HK-2 (cell line): ENCODE results near the gene ERN2.
"Not testable (repeated sequence)": the region's sequence is repeated elsewhere in the genome, so short reads cannot be mapped to it uniquely, and the experiment has no call there.

Source experiments
- DNase-seq: peaks from one replicate; pipeline ENCODE4 v3.0.0-alpha.2; 2018; ENCODE audit not compliant: unreplicated experiment

The ERN2 gene

DNA sequence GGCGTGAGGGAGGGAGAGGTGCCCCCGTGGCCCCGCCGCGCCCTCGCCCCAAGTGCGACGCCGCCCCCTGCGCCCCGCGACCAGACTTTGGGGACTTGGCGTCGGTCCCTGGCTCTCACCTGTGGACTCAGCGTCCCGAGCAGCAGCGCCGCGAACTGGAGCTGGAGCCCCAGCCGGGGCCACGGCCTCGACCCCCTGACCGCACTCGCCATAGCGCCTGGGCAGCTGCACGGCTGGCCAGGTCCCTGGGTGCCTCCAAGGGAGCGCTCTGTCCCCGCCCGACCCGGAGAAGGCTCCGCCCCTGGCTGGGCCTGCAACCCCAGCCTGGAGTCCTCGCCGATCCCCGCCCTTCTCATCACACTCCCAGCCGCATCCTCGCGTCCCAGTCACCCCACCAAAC, at the start of gene ERN2:
ERN2 (minus strand) TSS at position 247 of the 400 bp plus-strand sequence; CDS start at position 212, 35 bp downstream.
- DNase-seq: no peak

DNA sequence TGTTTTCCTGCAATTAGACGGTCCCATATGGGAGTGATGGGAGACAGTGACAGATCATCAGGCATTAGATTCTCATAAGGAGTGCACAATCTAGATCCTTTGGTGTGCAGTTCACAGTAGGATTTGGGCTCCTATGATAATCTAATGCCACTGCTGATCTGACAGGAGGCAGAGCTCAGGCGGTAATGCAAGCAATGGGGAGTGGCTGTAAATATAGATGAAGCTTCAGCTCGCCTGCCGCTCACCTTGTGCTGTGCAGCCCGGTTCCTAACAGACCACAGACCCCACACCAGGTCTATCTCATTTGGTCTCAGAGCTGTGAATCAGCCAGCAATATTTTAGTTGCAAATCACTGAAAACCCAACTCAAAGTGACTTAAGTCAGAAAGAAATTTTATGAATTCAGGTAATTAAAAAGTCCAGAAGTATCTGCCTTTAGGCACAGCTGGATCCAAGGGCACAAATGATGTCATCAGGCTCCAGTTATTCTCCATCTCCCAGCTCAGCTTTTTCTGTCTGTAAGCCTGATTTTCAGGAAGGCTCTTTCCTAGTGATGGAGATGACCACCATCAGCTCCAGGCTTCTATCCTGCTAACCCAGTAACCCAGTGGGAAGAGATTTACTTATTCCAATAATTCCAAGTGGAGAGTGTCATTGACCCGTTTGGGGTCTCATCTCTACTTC, 45.1 kb upstream of the ERN2 start:
- DNase-seq: no peak

- DNase-seq: no peak
These were observed 44.1 kb upstream of the ERN2 start for GRCh38 chr16:23757116-23757515.

DNA sequence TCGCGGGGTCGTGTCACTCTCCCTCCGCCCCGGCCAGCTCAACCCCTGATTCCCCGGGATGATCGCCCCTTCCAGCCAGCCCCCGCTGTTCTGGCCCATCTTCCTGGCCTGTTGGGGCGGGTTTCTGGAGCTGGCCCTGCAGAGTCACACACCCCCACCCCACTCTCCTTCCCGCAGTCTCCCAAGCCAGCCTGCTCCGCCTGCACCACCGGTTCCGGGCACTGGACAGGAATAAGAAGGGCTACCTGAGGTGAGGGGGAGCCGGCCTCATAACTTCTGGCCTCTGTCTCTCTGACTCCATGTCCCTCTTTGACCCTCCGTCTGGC, 42.4 kb upstream of the ERN2 start:
- no peak for DNase-seq

- DNase-seq: no peak
These were observed 41.8 kb upstream of the ERN2 start, which contains the start of gene CHP2 for GRCh38 chr16:23754594-23755483. TSS of gene CHP2 (plus strand) at chr16:23755026. CDS start at chr16:23755050, 24 bp downstream.

- no peak for DNase-seq
These were observed 41.0 kb upstream of the ERN2 start for GRCh38 chr16:23753908-23754593.

DNA sequence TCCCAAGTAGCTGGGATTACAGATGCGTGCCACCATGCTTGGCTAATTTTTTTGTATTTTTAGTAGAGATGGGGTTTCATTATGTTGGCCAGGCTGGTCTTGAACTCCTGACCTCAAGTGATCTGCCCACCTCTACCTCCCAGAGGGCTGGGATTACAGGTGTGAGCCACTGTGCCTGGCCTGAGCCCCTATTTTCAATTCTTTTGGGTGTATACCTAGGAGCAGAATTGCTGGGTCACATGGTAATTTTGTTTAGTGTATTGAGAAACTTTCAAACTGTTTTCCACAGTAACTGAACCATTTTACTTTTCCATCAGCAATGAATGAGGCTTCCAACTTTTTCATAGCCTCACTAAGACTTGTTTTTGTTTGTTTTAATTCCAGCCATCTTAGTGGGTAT, 38.0 kb upstream of the ERN2 start:
- DNase-seq: not testable (repeated sequence)

- DNase-seq: no peak
These were observed 35.6 kb upstream of the ERN2 start for GRCh38 chr16:23748630-23749029.

DNA sequence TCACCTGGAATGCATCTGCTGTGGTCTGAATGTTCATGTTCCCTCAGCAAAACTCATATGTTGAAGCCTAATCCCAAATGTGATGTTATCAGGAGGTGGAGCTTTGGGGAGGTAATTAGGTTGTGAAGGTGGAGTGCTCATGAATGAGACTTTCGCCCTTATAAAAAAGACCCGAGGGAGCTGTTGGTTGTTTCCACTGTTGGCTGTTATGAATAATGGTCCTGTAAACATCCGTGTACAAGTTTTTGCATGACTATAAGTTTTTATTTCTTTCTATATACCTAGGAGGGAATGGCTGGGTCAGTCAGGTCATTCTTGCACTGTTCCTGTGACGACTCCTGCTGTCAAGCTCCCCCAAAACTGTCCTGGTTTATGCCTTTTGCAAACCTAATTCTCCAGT, 32.2 kb upstream of the ERN2 start:
- DNase-seq: no peak

- no peak for DNase-seq
These were observed 29.7 kb upstream of the ERN2 start for GRCh38 chr16:23742766-23743165.

DNA sequence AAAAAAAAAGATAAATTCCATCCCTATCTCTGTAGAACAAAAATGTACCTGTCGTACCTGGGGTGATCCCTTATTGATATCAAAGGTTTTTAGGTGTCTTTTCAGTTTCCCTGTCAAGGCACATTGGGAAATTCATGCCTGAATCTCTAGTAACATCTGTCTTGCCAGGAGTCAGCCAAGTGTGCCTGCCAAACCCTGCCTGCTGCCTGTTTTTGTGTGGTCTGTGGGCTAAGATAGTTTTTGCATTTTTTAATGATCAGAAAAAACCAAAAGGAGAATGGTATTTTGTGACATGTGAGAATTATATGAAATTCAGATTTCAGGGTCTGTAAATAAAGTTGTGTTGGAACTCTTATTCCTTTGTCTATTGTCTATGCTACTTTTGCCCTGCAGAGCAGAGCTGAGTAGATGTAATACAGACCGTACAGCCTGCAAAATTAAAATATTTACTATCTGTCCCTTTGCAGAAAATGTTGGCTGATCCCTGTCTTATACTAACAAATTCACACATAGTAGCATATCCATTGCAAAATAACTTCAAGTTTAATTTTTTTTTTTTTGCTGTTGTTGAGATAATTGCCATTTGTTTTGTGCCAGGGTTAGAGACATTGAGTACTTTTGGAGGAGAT, 28.8 kb upstream of the ERN2 start:
- DNase-seq: no peak

GRCh38 chr16:23739516-23739915, 26.5 kb upstream of the ERN2 start:
- DNase-seq: no peak

GRCh38 chr16:23737423-23738028, 24.5 kb upstream of the ERN2 start:
- not testable (repeated sequence) for DNase-seq

GRCh38 chr16:23734176-23734893, 21.3 kb upstream of the ERN2 start:
- DNase-seq: no peak

GRCh38 chr16:23729503-23730424, 16.7 kb upstream of the ERN2 start:
- DNase-seq: no peak

GRCh38 chr16:23728112-23728477, 15.1 kb upstream of the ERN2 start:
- no peak for DNase-seq

DNA sequence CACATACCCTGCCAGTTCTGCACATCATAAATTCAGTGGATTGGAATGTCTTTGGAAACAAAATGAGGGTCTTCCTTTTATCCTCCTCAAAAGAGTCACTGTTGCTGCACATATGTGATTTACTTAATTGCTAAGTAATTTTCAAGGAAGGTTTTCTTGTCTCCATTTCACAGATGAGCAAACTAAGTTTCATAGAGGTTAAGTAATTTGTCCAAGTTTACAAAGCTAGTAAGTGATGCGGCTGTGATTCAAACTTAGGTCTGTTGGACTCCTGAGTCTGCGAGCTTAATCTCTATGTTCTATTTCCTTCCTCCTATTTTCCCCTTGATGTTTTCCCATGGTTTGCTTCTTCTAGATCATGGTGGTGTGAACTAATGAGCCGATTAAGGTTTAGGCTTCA, 13.7 kb upstream of the ERN2 start:
- DNase-seq: no peak

- no peak for DNase-seq
These were observed 11.7 kb upstream of the ERN2 start for GRCh38 chr16:23724785-23725131.

DNA sequence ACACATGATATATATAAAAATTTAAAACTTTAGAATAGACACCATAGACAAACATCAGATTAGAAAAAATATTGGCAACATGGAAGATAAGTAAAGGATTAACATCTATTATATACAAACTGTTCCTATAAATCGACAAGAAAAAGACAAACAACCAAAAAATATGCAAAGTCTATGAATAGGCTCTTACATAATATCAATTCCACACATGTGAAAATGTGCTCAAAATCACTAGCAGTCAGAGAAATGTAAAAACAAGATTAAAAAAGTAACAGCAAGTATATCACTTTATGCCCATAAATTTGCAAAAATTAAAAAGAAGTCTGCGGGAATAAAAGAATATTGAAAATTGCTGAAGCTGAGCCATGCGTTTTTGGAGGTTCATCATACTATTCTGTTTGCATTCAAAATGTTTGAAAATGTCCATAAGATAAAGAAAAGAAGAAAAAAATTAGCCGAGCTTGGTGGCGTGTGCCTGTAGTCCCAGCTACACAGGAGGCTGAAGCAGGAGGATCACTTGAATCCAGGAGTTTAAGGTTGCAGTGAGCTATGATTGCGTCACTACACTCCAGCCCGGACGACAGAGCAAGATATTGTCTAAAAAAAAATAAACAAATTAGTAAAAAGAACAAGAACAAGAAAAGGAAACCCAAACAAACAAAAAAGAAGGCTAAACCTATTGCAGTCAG, 11.2 kb upstream of the ERN2 start:
- no peak for DNase-seq
